A549 treated with Hydrocortisone at 1 μM for 4 hours (cell line): ENCODE results near the gene KCTD5. TPM values are rescaled to one million over a fixed set of nuclear protein-coding genes. Genes with fewer than 3 reads are reported as not detected.

Experiments
- total RNA-seq: library from RNA; stranded (reverse); fragments of 200-300 nt; extraction: Qiagen RNA extraction; gene quantifications from 5 replicates; pipeline ENCODE4 v1.2.3, GENCODE V29; 2022

The KCTD5 gene, protein sequence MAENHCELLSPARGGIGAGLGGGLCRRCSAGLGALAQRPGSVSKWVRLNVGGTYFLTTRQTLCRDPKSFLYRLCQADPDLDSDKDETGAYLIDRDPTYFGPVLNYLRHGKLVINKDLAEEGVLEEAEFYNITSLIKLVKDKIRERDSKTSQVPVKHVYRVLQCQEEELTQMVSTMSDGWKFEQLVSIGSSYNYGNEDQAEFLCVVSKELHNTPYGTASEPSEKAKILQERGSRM
- 38.0 to 43.5 TPM (median 41.8 TPM) in 5 replicates for total RNA-seq

DNA sequence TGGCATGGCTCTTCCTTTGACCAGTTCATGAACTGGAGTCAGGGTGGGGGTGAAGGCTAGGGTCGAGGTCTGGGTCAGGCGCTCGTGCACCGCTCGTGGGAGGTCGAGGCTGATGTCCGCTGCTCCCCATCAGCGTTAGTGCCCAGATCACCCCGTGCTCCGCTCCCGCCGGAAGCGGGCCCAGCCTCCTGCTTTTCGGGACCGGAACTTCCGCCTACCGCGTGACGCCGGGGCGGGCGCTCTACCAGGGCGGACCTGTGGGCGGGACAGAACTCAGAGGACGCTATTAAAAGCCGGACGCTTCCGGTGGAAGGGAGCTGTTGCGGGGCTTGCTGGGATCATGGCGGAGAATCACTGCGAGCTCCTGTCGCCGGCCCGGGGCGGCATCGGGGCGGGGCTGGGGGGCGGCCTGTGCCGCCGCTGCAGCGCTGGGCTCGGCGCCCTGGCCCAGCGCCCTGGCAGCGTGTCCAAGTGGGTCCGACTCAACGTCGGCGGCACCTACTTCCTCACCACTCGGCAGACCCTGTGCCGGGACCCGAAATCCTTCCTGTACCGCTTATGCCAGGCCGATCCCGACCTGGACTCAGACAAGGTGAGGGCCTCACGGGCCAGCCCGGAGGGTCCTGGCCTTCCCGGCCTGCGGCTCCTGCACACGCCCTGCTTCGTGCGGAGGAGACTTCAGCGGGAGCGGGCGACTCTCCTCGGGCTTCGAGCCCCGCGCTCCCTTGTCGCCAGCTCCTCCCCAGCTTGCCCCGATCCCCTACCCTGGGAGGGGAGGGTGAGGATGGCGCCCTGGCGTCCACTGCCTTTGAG is at the start of gene KCTD5:
Gene KCTD5 (plus strand): TSS at position 315 of the 813 bp plus-strand sequence. CDS start 26 bp downstream, at position 341.

DNA sequence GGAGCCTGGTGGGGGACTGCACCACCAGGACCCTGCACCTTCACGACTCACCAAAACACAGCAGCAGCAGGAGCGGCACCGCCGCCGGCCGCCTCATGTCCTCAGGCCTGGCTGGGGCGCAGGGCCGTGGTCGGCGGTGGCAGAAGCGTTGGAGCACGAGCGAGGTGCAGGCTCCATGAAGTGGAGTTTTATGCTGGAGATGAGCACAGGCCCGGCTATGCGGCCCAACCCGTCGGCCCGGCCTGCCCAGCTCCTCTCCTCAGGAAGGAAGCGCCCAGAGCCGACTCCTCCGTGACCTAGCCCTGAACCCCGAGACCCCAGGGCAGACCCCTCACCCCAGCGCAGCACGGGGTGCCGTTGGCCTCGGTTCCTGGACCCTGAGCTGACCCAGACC is 37.7 kb downstream of the KCTD5 start, which contains the start of gene PRSS27:
Gene PRSS27 (minus strand): TSS at position 161 of the 394 bp plus-strand sequence. CDS start 64 bp downstream, at position 97.

DNA sequence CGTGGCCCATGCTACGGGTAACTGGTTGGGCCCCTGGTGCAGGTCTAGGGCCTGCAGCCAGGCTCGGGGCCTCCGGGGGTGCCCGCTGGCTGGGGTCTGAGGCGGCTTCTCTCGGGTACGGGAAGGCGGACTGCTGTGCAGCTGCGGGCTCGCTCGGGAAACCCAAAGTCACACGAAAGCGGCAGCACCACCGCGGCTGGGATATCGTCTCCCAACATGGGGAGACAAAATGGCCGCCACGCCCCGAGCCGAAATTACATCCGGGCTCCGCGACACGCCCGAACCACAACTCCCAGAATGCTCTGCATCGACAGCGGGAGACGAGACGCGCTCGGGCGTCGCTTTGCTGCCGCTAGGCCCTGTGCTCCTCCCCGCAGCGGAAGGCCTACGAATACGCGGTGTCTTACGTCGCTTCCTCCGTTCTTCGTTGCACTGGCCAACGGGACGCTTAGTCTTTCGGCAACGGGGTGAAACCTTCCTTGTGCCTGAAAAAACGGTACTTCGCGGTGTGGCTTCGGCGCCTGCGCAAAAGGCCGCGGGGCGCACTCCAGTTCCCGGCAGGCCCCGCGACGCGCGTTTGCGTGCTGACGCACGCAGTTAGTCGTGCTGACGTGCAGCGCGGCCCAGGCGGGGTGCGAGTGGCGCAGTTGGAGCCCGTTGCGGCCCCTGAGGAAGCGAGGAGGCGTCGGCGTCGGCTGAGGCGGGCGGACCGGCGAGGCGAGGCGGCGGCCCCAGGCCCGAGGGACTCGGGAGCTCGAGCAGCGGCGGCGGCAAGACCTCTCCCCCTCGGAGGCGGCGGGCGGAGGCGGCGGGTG is 69.9 kb downstream of the KCTD5 start, which contains the start of gene SRRM2:
Gene SRRM2 (plus strand): TSS at position 604 of the 815 bp plus-strand sequence. CDS start 3,727 bp downstream, outside the sequence.

Other genes with a start within 250 kb of the KCTD5 start
- gene TEDC2, start 222.4 kb upstream of the KCTD5 start, total RNA-seq: 15.5 to 22.0 TPM (median 19.2 TPM) in 5 replicates
- gene NTN3, start 211.2 kb upstream of the KCTD5 start, total RNA-seq: 0.05 to 0.06 TPM in 2 of 5 replicates, not detected in the others
- gene TBC1D24, start 207.4 kb upstream of the KCTD5 start, total RNA-seq: 5.6 to 8.0 TPM (median 6.8 TPM) in 5 replicates
- 136 to 285 TPM (median 252 TPM) in 5 replicates for gene ATP6V0C, start 168.6 kb upstream of the KCTD5 start, total RNA-seq
- gene AMDHD2, start 162.2 kb upstream of the KCTD5 start, total RNA-seq: 16.4 to 25.7 TPM (median 23.7 TPM) in 5 replicates
- not detected in 5 replicates for gene CEMP1, start 151.1 kb upstream of the KCTD5 start, total RNA-seq
- gene PDPK1, start 144.5 kb upstream of the KCTD5 start, total RNA-seq: 19.4 to 30.2 TPM (median 23.3 TPM) in 5 replicates
- 0.82 to 2.2 TPM (median 1.8 TPM) in 5 replicates for gene PRSS27, start 37.7 kb downstream of the KCTD5 start, total RNA-seq
- 370 to 412 TPM (median 400 TPM) in 5 replicates for gene SRRM2, start 70.1 kb downstream of the KCTD5 start, total RNA-seq
- 397 to 574 TPM (median 505 TPM) in 5 replicates for gene ELOB, start 94.8 kb downstream of the KCTD5 start, total RNA-seq
- gene PRSS33, start 105.0 kb downstream of the KCTD5 start, total RNA-seq: not detected in 5 replicates
- gene PRSS41, start 115.9 kb downstream of the KCTD5 start, total RNA-seq: not detected in 5 replicates
- 0.16 to 0.32 TPM (median 0.20 TPM) in 3 of 5 replicates, not detected in the others for gene PRSS21, start 134.7 kb downstream of the KCTD5 start, total RNA-seq
- 0.49 to 0.73 TPM (median 0.59 TPM) in 5 replicates for gene ZG16B, start 147.8 kb downstream of the KCTD5 start, total RNA-seq
- 0.84 to 1.2 TPM (median 0.97 TPM) in 5 replicates for gene PRSS22, start 175.6 kb downstream of the KCTD5 start, total RNA-seq
- gene FLYWCH2, start 200.7 kb downstream of the KCTD5 start, total RNA-seq: 44.0 to 53.5 TPM (median 50.4 TPM) in 5 replicates
- gene FLYWCH1, start 229.4 kb downstream of the KCTD5 start, total RNA-seq: 20.6 to 26.1 TPM (median 25.1 TPM) in 5 replicates